Suprapubic skin (tissue), 4 donors: ENCODE results near the gene ACOX3. TPM values are rescaled to one million over a fixed set of nuclear protein-coding genes. Genes with fewer than 3 reads are reported as not detected.

Experiments used
- DNase-seq, 2 donors: peaks; one replicate each; pipeline ENCODE4 v3.0.0-alpha.2; 2019; ENCODE audit warnings: low spot score in 2 of 2
- H3K27ac ChIP-seq: fragments of 200-600 bp; sonication (generic); one replicate; pipeline ENCODE4 v1.5.1; 2019
- H3K27me3 ChIP-seq: fragments of 200-600 bp; sonication (generic); one replicate; pipeline ENCODE4 v1.5.1; 2019
- H3K36me3 ChIP-seq: fragments of 200-600 bp; sonication (generic); one replicate; pipeline ENCODE4 v1.5.1; 2019
- H3K4me1 ChIP-seq: fragments of 200-600 bp; sonication (generic); one replicate; pipeline ENCODE4 v1.5.1; 2019
- H3K4me3 ChIP-seq: fragments of 200-600 bp; sonication (generic); one replicate; pipeline ENCODE4 v1.5.1; 2019; ENCODE audit warnings: mild to moderate bottlenecking
- H3K9me3 ChIP-seq: fragments of 200-600 bp; sonication (generic); one replicate; pipeline ENCODE4 v1.5.1; 2019
- CTCF ChIP-seq, 2 donors: fragments of 200-600 bp in 1 of 2; fragments of 450-650 bp in 1 of 2; sonication (generic) in 1 of 2; IDR thresholded peaks; one replicate each; pipeline ENCODE4 v1.5.1; 2016 to 2019; ENCODE audit warnings: antibody characterized with exemption in 2 of 2, mild to moderate bottlenecking in 1 of 2, moderate library complexity in 1 of 2
- EP300 ChIP-seq: sonication (generic); formaldehyde crosslinking; IDR thresholded peaks from one replicate; pipeline ENCODE4 v1.6.1; 2017; ENCODE audit warnings: antibody characterized with exemption
- POLR2A ChIP-seq, 2 donors: fragments of 450-650 bp; IDR thresholded peaks; one replicate each; pipeline ENCODE4 v1.6.1; 2017; ENCODE audit warnings: antibody characterized with exemption in 2 of 2, mild to moderate bottlenecking in 2 of 2, moderate library complexity in 2 of 2
- POLR2AphosphoS5 ChIP-seq, 3 donors: sonication (generic); formaldehyde crosslinking; IDR thresholded peaks; one replicate each; pipeline ENCODE4 v1.6.1; 2017; ENCODE audit warnings: antibody characterized with exemption in 3 of 3
- WGBS: methylation state at CpG from one replicate; pipeline ENCODE4 v1.1.5; 2018; 5-methylcytosine and 5-hydroxymethylcytosine counted together
- total RNA-seq, 4 donors: library from RNA; depleted of rRNA; stranded (reverse); fragments of >200 nt; gene quantifications; one replicate each; pipeline ENCODE4 v1.1.0, GENCODE V29; 2016

ACOX3 gene
- total RNA-seq, 4 donors from 2014 or later: 33.9 to 73.5 (median 54.3) TPM

- no peaks in the 10 kb centered on the region for H3K27me3 ChIP-seq
- 55% methylated on average over 13 of the region's 13 CpGs for WGBS
- H3K9me3 ChIP-seq: no peaks in the 10 kb centered on the region
- no peaks in the 10 kb centered on the region for H3K36me3 ChIP-seq
- TF ChIP-seq EP300 (no peak), CTCF (IDR thresholded peaks at IDR 0.05) (peak in 1 of 2 donors; percentile 23)
- H3K4me1 ChIP-seq: peaks cover 80% of the 10 kb centered on the region
- no peak for DNase-seq
- H3K27ac ChIP-seq: peak overlapping the region; percentile 83
- H3K4me3 ChIP-seq: peak overlapping the region; percentile 27
Observed at GRCh38 chr4:8437281-8437680, 3.2 kb downstream of the ACOX3 start.

- 15% methylated on average over 5 of the region's 5 CpGs for WGBS
- no peak for TF ChIP-seq CTCF (IDR thresholded peaks at IDR 0.05)
- TF ChIP-seq EP300: no peak
- TF ChIP-seq POLR2AphosphoS5 (IDR thresholded peaks at IDR 0.05): no peak
- no peak for TF ChIP-seq POLR2A (IDR thresholded peaks at IDR 0.05)
- DNase-seq: no peak
Observed at GRCh38 chr4:8435656-8436121, 4.8 kb downstream of the ACOX3 start.

GRCh38 chr4:8434251-8435073, 6.1 kb downstream of the ACOX3 start:
- no peaks in the 10 kb centered on the region for H3K36me3 ChIP-seq
- TF ChIP-seq EP300 (no peak), CTCF (IDR thresholded peaks at IDR 0.05) (no peak), POLR2A (IDR thresholded peaks at IDR 0.05) (no peak), POLR2AphosphoS5 (IDR thresholded peaks at IDR 0.05) (peak in 1 of 3 donors; percentile 32)
- no peak for DNase-seq
- H3K4me1 ChIP-seq: peaks cover 64% of the 10 kb centered on the region
- H3K4me3 ChIP-seq: peak overlapping the region; percentile 36
- no peaks in the 10 kb centered on the region for H3K9me3 ChIP-seq
- peak overlapping the region; percentile 81 for H3K27ac ChIP-seq
- no peaks in the 10 kb centered on the region for H3K27me3 ChIP-seq
- WGBS: 50% methylated on average over 20 of the region's 21 CpGs

More at GRCh38 chr4:8435656-8436121, 4.8 kb downstream of the ACOX3 start:
- H3K36me3 ChIP-seq: no peaks in the 10 kb centered on the region
- H3K27me3 ChIP-seq: no peaks in the 10 kb centered on the region
- H3K27ac ChIP-seq: peak overlapping the region; percentile 81
- H3K4me1 ChIP-seq: peaks cover 71% of the 10 kb centered on the region
- peak overlapping the region; percentile 36 for H3K4me3 ChIP-seq
- H3K9me3 ChIP-seq: no peaks in the 10 kb centered on the region

GRCh38 chr4:8433136-8433535, 7.4 kb downstream of the ACOX3 start:
- Histone ChIP-seq H3K4me3 (no peak overlapping the region), H3K27ac (peak overlapping the region; percentile 81), H3K4me1 (peaks cover 59% of the 10 kb centered on the region), H3K9me3 (no peaks in the 10 kb centered on the region), H3K27me3 (no peaks in the 10 kb centered on the region), H3K36me3 (no peaks in the 10 kb centered on the region)
- TF ChIP-seq POLR2A (IDR thresholded peaks at IDR 0.05): no peak
- TF ChIP-seq POLR2AphosphoS5 (IDR thresholded peaks at IDR 0.05): no peak
- no peak for TF ChIP-seq CTCF (IDR thresholded peaks at IDR 0.05)
- no peak for TF ChIP-seq EP300
- 74% methylated on average over 5 of the region's 5 CpGs for WGBS
- no peak for DNase-seq

GRCh38 chr4:8431553-8431952, 9.0 kb downstream of the ACOX3 start:
- no peaks in the 10 kb centered on the region for H3K9me3 ChIP-seq
- H3K27ac ChIP-seq: no peak overlapping the region
- no peaks in the 10 kb centered on the region for H3K27me3 ChIP-seq
- no peak overlapping the region for H3K4me3 ChIP-seq
- 86% methylated on average over 5 of the region's 5 CpGs for WGBS
- no peaks in the 10 kb centered on the region for H3K36me3 ChIP-seq
- peaks cover 60% of the 10 kb centered on the region for H3K4me1 ChIP-seq
- TF ChIP-seq POLR2AphosphoS5 (IDR thresholded peaks at IDR 0.05) (no peak), EP300 (no peak), CTCF (IDR thresholded peaks at IDR 0.05) (no peak), POLR2A (IDR thresholded peaks at IDR 0.05) (no peak)
- no peak for DNase-seq
